OCI-LY3 (cell line): ENCODE results near the gene PITPNM1.

Source experiments
- CTCF ChIP-seq: fragments of 200-600, 300-600 bp; sonication (generic); IDR thresholded peaks from 2 replicates; pipeline ENCODE4 v1.5.1; 2014; ENCODE audit warnings: antibody characterized with exemption, low read length, low read depth
- EZH2phosphoT487 ChIP-seq: fragments of 200-600 bp; shearing (Covaris generic); IDR thresholded peaks from 2 replicates; pipeline ENCODE4 v1.6.1; 2018; ENCODE audit warnings: antibody characterized with exemption, mixed run types, low read depth

- TF ChIP-seq CTCF (no peak), EZH2phosphoT487 (no peak)
Measured at GRCh38 chr11:67528376-67528775, 23.2 kb upstream of the PITPNM1 start.
